ENCODE results near the gene MAP3K7.

MAP3K7 gene

GRCh38 chr6:90465686-90466085 lies 121.2 kb downstream of the MAP3K7 start:
- Histone ChIP-seq H3K27me3 (ENCODE audit: insufficient read depth, low read length) (no peaks in the 10 kb centered on the region), H3K4me1 (ENCODE audit: insufficient read depth, low read length) (peaks cover 31% of the 10 kb centered on the region), H3K36me3 (ENCODE audit: insufficient read depth, low read length) (no peaks in the 10 kb centered on the region), H2AFZ (ENCODE audit: low read depth, low read length) (no peak overlapping the region), H3K9me3 (ENCODE audit: low read length) (peaks cover under 1% of the 10 kb centered on the region), H3K4me3 (ENCODE audit: low read length) (no peak overlapping the region)

- peaks cover 8% of the 10 kb centered on the region for H3K9me3 ChIP-seq (ENCODE audit: low read length)
- no peak overlapping the region for H2AFZ ChIP-seq (ENCODE audit: low read depth, low read length)
- H3K4me3 ChIP-seq (ENCODE audit: low read length): no peak overlapping the region
- peaks cover 24% of the 10 kb centered on the region for H3K4me1 ChIP-seq (ENCODE audit: insufficient read depth, low read length)
- H3K27me3 ChIP-seq (ENCODE audit: insufficient read depth, low read length): no peaks in the 10 kb centered on the region
- H3K36me3 ChIP-seq (ENCODE audit: insufficient read depth, low read length): no peaks in the 10 kb centered on the region
These were observed 122.4 kb downstream of the MAP3K7 start for GRCh38 chr6:90464507-90464906.

- H3K9me3 ChIP-seq (ENCODE audit: low read length): peaks cover 10% of the 10 kb centered on the region
- no peaks in the 10 kb centered on the region for H3K27me3 ChIP-seq (ENCODE audit: insufficient read depth, low read length)
- H3K4me1 ChIP-seq (ENCODE audit: insufficient read depth, low read length): peaks cover 21% of the 10 kb centered on the region
- H2AFZ ChIP-seq (ENCODE audit: low read depth, low read length): no peak overlapping the region
- no peak overlapping the region for H3K4me3 ChIP-seq (ENCODE audit: low read length)
- H3K36me3 ChIP-seq (ENCODE audit: insufficient read depth, low read length): no peaks in the 10 kb centered on the region
These were observed 123.0 kb downstream of the MAP3K7 start for GRCh38 chr6:90463874-90464273.
